ENCODE data around the gene ZSCAN16.

DNA sequence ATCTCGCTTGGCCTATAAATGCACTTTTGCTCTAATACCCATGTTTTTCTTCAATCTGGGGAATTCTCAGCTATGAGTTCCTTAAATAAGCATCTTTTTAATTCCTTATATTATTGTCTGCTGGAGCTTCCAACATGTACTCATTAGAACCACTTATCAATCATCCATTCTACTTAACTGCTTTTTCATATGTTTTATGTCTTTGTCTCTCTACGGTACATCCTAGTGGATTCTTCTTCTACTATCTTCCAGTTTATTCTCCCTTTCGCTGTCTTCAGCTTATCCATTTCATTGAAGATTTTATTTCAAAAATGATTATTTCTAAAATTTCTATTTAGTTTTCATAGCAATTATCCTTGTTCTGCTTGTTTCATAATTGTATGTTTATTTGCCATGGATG is 12.4 kb upstream of the ZSCAN16 start:
- TF ChIP-seq, protein P1, sequence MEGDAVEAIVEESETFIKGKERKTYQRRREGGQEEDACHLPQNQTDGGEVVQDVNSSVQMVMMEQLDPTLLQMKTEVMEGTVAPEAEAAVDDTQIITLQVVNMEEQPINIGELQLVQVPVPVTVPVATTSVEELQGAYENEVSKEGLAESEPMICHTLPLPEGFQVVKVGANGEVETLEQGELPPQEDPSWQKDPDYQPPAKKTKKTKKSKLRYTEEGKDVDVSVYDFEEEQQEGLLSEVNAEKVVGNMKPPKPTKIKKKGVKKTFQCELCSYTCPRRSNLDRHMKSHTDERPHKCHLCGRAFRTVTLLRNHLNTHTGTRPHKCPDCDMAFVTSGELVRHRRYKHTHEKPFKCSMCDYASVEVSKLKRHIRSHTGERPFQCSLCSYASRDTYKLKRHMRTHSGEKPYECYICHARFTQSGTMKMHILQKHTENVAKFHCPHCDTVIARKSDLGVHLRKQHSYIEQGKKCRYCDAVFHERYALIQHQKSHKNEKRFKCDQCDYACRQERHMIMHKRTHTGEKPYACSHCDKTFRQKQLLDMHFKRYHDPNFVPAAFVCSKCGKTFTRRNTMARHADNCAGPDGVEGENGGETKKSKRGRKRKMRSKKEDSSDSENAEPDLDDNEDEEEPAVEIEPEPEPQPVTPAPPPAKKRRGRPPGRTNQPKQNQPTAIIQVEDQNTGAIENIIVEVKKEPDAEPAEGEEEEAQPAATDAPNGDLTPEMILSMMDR (conservative IDR thresholded peaks at IDR 0.05; ENCODE audit: low read depth, low read length) = no peak
- TF ChIP-seq EZH2 (IDR thresholded peaks at IDR 0.05; ENCODE audit: low read length, unreplicated experiment) (no peak), EZH2phosphoT487 (IDR thresholded peaks at IDR 0.05; ENCODE audit: borderline replicate concordance, low read length) (no peak)

Measured in PC-3 (cell line).